ENCODE measurements around the gene NPPA.

Gene NPPA

DNA sequence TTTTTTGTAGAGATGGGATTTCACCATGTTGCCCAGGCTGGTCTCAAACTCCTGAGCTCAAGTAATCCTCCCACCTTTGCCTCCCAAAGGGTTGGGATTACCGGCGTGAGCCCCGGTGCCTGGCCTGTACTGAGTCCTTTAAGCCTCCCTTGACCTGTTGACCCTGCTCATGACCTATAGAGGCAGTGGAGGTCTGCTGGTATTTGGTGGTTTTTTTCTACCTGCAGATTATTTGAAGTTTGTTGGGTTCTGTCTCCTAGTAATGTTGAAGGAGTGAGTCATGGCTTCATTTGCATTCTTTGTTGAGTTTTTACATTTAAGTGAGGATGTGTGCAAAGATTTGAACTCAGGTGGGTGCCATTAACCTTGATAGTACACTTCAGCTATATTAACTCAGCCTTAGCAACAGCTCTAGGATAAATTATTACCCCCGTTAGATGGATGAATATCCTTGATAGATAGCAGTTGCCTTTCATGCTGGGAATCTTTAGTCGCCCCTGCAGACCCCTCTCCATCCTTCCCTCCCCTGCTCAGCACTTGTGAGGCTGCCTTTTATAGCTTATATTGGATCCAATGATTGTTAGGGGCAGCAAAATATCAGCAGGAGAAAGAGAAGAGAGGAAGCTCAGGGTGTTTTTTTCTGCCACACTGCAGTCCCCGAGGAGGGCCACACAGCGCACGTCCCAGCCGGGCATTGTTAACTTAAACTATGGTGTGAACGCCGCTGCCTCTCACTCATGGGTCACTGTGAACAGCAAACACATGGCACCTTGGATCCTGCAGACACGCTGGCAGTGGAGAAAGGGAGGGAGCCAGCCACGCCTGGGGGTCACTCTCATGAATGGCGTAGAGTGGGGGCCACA is 26.0 kb upstream of the NPPA start:
- no peak for DNase-seq

DNA sequence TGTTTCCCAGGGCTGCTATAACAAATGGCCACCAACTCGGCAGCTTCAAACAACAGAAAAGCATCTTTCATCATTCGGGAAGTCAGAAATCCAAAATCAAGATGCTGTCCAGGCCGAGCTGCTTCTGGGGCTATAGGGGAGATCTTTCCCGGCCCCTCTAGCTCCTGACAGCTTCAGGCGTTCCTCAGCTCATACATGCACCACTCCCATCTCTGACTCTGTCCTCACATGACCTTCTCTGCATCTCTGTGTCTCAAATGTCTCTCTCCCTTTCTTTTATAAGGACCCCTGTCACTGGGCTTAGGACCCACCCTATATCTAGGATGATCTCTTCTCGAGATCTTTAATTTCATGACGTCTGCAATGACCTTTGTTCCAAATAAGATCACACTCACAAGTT is 25.0 kb upstream of the NPPA start:
- DNase-seq, result no peak

DNA sequence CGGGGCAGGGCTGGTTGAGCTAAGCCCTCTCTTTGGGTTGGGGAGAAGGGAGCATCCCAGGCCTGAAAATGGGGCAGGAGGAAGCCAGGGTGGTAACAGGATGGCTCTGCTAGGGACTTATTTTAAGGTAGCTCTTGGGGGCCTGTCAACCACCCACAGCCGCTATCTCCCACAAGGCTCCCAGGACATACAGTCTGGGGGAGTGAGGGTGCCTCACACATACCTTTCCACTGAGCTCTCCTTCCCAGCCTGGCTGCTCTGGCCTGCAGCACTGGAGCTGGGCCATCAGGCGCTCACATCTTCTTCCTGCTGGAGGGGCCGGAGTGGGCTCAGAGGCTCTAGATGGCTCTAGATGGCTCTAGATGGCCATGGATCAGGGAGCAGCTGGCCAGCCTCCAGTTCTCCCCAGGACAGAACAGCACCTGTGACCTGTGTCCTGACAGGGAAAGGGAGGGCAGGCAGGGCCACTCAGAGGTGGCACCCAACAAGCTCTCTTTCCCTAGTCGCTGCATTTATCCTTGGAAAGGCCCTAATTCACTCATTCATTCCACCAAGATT is 22.1 kb upstream of the NPPA start:
- no peak for DNase-seq

DNA sequence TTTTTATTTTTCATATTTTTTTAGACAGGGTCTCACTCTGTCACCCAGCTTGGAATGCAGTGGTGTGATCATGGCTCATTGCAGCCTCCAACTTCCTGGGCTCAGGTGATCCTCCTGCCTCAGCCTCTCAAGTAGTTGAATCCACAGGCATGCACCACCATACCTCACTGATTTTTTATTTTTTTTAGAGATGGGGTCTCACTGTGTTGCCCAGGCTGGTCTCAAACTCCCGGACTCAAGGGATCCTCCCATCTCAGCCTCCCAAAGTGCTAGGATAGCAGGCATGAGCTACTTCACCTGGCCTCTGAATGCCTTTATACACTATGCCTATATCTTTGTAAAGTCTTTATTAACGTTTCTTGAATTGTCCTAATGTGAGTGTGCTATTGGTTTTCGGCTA is 21.5 kb upstream of the NPPA start:
- DNase-seq, result no peak

DNA sequence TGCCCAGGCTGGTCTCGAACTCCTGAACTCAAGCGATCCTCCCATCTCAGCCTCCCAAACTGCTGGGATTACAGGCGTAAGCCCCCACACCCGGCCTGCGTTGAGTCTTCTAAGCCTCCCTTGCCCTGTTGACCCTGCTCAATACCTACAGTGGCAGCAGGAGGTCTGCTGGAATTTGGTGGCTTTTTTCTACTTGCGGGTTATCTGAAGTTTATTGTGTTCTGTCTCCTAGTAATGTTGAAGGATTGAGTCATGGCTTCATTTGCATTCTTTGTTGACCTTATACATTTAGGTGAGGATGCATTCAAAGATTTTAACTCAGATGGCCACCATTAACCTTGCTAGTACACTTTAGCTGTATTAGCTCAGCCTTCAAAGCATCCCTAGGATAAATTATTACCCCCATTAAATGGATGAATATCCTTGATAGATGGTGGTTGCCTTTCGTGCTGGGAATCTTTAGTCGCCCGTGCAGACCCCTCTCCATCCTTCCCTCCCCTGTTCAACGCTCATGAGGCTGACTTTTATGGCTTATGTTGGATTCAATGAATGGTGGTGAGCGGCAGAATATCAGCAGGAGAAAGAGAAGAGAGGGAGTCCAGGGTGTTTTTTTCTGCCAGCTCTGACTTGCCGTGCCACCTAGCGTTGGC is 20.9 kb upstream of the NPPA start:
- no peak for DNase-seq

DNA sequence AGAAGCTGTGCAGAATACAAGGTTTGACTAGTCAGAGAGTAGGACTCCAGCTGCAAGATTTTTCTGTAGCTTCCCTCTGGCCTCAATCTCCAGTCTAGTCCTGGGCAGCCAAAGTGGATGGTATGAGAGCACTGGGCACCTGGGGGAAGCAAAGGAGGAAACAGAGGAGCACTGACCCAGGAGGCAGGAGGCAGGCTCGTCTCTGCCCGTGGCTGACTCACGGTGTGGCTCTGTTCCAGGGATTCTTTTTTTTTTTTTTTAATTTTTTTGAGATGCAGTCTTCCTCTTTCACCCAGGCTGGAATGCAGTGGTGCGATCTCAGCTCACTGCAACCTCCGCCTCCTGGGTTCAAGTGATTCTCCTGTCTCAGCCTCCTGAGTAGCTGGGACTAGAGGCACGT is 15.3 kb upstream of the NPPA start:
- no peak for DNase-seq

DNA sequence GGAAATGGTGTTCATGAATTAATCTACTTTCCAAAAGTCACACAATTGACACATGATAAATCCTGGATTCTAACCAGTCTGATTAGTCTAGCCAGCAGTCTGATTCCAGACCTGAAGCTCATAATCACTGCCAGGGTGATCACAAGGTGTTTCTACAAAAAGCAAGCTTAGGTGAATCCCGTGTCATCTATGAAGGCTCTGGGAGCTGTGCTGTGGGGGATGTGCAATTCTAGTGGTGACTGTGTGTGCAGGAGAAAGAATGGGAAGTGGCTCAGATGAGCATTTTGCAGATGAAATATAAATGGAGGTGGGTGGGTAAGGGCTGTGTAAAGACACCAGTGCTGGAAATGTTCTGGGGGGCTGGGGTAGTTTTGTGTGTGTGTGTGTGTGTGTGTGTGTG is 13.0 kb upstream of the NPPA start:
- no peak for DNase-seq

DNA sequence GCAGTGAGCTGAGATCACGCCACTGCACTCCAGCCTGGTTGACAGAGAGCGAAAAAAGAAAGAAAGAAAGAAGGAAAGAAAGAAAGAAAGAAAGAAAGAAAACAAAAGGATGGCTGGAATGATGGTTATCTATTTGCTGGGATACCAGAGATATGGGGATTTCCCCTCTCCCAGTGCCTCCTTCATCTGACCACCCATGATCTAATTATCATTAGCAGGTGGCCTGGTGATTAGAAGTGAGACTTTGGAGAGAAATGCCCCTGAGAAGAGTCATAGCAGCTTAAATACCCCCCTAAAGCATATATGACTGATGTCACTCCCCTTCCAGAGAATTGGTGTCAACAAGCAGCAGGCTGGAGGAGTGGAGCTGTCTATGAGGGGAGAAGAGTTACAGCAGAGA is 12.5 kb upstream of the NPPA start:
- DNase-seq, result no peak

DNA sequence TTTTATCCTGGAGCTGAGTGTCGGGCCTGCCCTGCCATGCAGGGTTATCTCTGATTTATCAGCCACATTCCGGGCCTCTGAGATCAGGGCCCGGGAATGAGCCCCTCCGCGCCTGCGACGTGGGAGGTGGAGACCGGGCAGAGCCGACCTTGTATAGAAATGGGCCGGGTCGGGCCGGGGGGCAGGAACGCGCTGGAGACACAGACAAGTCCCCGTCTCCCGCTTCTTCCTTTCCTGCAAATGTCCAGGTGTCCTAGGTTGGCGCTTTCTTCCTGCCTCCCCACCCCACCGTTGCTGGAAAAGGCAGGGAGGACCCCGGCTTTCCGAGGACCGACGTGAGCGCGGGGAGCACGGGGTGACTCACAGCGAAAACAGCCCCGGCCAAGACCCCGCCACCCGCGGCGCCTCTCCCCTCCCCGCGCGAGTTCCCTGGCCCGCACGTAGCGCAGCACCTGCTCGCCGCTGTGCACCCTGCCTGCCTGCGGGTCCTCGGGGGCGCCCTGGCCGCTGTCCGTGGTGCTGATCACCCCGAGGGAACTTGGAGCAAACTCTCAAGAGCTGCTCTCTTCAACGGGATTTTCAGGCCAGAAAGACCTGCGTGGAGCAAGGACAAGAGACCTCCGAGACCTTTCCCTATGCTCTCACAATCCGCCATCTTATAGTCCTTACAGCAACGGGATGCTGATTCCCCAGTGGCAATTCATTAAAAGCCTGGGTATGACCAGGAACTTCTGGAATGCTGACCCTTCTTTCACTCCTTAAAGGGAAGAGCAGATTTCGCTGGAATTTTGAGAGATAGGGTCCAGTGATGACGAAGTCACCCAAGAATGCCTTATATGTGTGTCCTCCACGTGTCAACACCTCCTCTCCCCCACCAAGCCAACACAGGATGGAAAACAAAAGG is 11.6 kb upstream of the NPPA start:
- peak; percentile 55 for DNase-seq

DNA sequence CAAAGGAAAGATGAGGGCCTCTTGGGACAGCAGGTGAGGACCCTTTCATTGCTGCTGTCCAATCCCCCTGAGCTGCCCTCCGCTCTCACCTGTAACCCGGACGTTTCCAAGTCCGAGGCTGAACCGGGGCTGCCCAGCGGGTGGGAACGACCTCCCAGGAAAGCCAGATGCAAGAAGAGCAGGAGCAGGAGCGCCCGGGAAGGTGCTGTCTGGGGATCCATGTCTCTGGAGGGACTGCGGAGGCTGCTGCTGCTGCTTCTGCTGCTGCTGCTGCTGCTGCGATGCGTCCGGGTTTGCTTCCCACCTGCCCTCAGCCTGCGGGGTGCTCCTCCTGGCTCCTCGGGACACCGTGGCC is 11.0 kb upstream of the NPPA start, which contains the start of gene NPPB:
Gene NPPB (minus strand): TSS at position 333 of the 355 bp plus-strand sequence. CDS start 112 bp downstream, at position 221.
- DNase-seq, result no peak

DNA sequence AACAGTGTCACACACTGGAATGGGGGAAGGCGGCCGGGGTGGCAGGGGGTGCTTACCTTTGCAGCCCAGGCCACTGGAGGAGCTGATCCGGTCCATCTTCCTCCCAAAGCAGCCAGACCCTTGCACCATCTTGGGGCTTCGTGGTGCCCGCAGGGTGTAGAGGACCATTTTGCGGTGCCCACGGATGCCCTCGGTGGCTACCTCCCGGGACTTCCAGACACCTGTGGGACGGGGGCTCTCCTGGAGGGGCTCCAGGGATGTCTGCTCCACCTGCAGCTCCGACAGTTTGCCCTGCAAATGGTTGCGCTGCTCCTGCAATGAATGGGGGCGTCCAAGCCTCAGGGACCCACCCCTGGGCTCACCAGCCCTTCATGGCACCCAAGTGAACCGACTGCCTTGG is 10.6 kb upstream of the NPPA start:
- no peak for DNase-seq

DNA sequence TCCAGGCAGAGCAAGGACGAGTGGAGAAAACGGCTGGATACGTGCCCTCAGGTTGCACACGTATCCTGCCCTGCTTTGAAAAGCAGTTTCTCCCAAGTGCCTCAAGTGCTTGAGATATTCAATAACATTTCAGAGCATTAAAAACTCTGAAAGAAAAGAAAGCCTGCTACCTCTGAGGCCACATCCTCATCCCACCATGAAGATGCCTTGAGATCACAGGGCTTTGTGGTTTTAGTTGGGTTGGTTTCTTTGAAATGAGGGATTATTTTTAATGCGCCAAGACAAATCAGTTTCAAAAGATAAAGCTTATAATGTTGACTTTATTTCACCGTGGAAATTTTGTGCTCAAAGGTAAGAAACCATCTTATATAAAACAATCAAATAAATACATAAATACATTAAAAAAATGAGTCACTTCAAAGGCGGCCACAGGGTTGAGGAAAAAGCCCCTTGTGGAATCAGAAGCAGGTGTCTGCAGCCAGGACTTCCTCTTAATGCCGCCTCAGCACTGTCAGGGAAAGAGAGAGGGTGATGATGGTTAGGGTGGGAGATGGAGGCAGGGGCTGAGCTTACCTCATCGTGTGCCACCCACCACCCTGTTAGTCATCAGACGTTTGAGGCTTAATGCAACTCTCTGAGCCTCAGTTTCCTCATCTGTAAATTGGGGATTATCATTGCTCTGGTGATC is 9.7 kb upstream of the NPPA start:
- no peak for DNase-seq

DNA sequence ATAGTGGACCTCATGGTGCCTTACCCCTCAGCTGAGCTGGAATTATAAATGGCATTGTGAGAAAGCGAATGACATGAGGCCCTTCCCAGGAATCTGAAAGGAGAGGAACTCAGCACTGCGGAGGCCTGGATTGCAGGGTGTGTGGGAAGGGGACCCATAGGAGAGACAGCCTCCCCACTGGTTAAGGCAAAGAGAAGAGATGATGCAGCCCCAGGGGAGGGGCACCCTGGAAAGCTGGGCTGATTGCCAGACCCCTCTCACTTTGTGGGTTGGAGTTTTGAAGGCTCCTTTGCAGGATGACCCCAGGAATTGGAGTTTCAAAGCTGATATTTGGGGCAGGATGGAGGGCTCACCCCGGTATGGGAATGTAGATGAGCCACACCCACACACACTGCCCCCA is 9.1 kb upstream of the NPPA start:
- no peak for DNase-seq

DNA sequence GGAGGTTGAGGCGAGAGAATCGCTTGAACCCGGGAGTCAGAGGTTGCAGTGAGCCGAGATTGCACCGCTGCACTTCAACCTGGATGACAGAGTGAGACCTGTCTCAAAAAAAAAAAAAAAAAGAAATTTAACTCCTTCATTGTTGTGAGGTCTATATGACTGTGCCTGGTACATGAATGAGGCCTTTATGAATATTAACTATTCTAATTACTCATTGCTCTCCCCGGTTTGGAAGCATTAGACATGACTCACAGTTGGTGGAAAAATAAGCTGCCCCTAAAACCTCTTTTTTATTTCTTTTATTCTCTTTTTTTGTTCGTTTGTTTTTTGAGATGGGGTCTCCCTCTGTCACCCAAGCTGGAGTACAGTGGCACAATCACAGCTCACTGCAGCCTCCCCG is 7.8 kb upstream of the NPPA start:
- DNase-seq, result no peak

DNA sequence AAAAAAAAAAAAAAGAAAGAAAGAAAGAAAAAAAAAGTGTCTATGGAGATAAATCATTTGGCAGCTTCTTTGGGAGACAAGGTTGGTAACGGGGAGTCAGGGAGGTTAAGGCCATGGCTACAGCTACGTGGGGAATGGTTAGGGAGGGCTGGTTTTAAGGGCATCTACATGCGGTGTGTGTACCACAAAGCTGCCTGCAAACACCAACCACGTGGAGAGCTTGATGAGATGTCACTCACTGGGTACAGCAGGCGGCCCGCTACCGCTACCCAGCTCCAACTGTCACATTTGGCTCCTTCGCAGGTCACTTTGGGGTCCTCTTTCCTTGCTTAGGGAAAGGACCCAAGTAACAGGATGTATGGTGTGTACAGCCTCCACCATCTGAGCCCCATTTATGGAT is 6.9 kb upstream of the NPPA start:
- DNase-seq, result no peak

DNA sequence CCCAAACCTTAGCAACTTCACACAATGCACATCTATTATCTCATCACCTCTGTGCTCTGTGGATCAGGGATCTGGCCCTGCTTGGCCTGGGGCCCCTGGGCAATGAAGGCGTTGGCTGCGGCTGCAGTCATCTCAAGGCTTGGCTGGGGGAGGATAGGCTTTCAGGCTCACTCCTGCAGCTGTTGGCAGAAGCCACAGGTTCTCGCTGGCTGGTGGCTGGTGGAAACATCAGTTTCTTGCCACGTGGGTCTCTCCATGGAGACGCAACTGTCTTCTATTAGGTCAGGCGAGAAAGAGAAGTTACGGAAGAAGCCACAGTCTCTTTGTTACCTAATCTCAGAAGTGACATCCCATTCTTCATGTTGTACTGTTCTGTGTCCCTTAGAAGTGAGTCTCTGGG is 3.6 kb upstream of the NPPA start:
- no peak for DNase-seq

DNA sequence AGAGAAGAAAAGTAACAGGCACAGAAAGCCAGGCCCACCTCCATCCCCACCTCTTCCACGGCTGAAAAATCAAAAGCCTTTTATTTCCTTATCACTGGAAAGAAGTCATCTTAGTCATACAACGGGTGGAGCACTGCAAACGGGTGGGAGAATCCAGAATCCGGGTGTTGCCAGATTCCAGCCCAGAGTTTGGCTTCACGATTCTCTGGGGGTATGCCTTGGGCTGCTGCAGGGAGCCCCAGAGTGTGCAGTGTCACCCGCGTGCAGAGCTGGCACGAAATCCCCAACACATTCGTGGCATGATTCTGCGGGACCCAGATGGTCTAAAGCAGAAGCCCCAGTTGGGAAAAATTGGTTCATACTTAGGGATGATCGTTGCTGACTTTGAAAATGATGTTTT is 2.6 kb upstream of the NPPA start:
- no peak for DNase-seq

DNA sequence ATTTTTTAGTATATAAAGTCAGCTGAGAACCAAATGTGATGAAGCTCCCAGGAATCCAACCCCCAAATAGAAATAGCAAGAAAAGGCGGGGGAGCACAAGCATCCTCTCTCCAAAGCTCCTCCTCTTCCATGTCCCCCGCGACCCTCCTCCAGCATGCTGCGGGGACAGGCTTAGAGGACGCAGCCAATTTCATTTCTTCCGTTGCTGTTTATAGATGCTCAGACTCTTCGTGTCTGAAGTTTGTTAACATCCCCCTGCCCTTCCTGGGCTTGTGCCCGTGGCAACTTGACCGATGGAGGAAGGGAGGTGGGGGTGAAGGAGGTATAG is 754 bp upstream of the NPPA start:
- DNase-seq, result no peak

DNA sequence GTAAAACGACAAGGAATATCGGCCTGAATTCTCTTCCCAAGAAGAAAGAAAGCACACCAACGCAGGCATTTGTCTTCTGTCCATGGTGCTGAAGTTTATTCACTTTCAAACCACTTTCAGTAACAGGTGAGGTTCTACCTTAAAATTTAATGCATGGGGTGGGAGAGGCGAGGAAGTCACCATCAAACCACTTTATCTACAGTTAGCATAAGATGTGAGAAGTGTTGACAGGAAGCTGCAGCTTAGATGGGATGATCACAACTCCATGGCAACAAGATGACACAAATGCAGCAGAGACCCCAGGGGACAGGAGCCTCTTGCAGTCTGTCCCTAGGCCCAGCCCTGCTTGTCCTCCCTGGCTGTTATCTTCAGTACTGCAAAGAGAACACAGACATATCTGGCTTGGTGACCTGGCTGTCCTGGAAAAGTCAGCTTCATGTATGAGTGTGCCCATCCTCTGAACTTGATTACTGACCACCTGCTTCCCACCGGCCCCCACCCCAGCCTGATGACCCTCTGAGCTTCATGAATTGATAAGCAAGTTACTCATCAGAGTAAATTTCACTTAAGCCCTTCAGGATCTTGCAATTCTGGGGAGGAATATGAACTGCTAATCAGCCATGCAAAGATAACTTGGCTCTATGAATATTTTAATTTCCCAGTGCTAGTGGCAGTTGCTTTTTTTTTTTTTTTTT is 1.8 kb downstream of the NPPA start:
- DNase-seq, result peak; percentile 8

DNA sequence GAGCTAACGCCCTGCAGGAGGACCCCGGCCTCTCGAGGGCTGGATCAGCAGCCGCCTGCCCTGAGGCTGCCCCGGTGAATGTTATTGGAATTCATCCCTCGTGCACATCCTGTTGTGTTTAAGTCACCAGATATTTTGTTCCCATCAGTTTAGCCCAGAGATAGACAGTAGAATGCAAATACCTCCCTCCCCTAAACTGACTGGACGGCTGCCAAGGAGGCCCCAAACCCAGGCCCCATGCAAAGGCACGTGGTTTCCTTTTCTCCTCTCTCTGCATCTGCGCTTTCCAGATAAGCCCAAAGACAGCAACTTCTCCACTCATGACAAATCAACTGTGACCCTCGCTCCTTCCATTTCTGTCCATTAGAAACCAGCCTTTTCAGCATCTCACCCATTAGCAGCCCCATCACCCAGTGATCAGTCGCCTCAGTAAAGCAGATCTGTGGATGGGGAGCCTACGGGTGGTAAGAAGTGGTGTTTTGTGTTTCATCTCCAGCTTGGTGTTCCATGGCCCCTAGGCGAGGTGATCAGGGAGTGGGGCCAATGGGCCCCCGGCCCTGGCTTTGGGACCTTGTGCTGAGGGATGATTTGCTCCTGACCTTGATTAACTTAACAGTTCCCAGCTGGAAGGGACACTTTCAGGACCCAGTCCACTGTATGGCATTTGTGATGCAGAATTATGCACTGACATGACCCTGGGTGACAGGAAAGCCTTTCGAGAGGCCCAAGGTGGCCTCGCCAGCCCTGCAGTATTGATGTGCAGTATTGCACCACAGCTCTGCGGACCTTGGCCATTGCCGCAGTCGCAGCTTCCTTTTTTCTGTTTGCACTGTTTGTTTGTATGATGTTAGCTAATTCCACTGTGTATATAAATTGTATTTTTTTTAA is 5.2 kb downstream of the NPPA start:
- no peak for DNase-seq

All from CD4-positive, alpha-beta T cell treated with Interleukin-12 subunit alpha and Interleukin-12 subunit beta, for 1 hour (primary cell).